Measurements from ENCODE around the gene FUT3.

The FUT3 gene

GRCh38 chr19:5826531-5827341 is 24.5 kb downstream of the FUT3 start:
- DNase-seq (ENCODE audit: low read depth) = peak; percentile 59
- no peak overlapping the region; the same call in 1 of the 2 replicates for H3K4me3 ChIP-seq (ENCODE audit: low read depth, low read length)
- TF ChIP-seq, protein P1, sequence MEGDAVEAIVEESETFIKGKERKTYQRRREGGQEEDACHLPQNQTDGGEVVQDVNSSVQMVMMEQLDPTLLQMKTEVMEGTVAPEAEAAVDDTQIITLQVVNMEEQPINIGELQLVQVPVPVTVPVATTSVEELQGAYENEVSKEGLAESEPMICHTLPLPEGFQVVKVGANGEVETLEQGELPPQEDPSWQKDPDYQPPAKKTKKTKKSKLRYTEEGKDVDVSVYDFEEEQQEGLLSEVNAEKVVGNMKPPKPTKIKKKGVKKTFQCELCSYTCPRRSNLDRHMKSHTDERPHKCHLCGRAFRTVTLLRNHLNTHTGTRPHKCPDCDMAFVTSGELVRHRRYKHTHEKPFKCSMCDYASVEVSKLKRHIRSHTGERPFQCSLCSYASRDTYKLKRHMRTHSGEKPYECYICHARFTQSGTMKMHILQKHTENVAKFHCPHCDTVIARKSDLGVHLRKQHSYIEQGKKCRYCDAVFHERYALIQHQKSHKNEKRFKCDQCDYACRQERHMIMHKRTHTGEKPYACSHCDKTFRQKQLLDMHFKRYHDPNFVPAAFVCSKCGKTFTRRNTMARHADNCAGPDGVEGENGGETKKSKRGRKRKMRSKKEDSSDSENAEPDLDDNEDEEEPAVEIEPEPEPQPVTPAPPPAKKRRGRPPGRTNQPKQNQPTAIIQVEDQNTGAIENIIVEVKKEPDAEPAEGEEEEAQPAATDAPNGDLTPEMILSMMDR (IDR thresholded peaks at IDR 0.05; ENCODE audit: insufficient read depth, low read depth, low read length, missing control alignments) = no peak

DNA sequence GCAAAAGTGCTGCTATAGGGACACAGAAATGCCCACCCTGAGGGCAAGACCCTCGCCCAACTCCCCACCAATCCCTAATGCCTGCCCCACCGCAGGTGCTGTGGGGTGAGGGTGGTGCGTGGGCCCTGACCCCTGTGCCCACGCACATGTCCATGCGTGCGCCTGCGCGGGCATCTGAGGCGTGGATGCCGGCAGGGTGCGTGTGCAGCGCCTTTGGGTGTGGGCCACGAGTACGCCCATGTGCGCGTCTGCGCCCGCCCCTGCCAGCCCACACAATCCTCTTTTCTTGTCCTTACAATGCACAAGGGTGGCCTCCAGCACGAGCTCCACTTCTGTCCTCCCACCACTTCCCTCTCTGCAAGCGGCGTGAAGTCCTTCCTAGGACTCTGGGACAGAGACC is 26.1 kb downstream of the FUT3 start:
- TF ChIP-seq, protein P1 (IDR thresholded peaks at IDR 0.05; ENCODE audit: insufficient read depth, low read depth, low read length, missing control alignments) = no peak
- no peak overlapping the region for H3K4me3 ChIP-seq (ENCODE audit: low read depth, low read length)
- DNase-seq (ENCODE audit: low read depth) = no peak

DNA sequence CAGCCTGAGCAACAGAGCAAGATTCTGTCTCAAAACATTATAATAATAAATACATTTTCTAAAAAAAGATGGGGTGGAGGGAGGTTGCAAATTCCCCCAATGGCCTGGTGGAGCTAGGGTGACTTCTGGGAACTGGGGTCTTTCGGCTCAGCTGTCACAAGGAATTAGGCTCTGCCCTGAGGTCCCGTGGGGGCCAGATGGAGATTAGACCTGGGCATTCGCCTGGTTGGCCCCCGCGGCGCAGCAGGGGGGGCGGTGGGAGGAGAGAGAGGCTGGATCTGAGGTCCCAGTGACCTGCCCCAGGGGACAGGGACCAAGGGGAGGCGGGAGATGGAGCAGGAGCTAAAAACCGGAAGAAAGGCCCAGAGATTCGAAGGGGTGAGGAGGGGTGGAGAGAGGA is 26.5 kb downstream of the FUT3 start:
- TF ChIP-seq, protein P1 (IDR thresholded peaks at IDR 0.05; ENCODE audit: insufficient read depth, low read depth, low read length, missing control alignments) = no peak
- no peak for DNase-seq (ENCODE audit: low read depth)

DNA sequence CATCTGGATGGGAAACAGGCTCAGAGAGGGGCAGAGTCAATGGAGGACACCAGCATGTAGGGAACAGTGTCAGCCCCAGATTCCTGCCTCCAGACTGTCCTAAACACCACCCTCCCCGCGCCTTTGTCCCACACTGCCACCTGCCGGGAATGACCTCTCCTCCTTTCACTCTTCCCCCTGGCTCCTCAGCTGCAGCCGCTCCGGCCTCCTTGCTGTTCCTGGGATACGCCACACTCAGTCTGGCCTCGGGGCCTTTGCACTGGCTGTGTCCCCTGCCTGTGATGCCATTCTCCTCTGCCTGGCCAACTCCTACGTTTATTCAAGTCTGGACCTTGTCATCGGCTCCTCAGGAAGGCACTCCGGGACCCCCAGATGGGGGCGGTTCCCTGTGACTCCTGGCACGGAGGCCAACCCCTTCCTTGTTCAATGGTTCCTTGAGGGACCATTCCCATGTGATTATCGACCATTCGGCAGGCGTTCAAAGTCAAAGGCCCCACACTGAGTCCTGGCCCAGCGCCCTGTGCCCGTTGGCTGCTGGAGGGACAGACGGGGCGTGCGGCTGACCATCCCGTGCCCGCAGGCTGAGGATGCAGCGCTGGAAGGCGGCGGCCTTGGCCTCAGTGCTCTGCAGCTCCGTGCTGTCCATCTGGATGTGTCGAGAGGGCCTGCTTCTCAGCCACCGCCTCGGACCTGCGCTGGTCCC is 27.5 kb downstream of the FUT3 start:
- no peak overlapping the region for H3K4me3 ChIP-seq (ENCODE audit: low read depth, low read length)
- no peak for DNase-seq (ENCODE audit: low read depth)
- TF ChIP-seq, protein P1 (IDR thresholded peaks at IDR 0.05; ENCODE audit: insufficient read depth, low read depth, low read length, missing control alignments) = peak; percentile 1

More for the DNA sequence above, 26.5 kb downstream of the FUT3 start:
- H3K4me3 ChIP-seq (ENCODE audit: low read depth, low read length) = no peak overlapping the region

- DNase-seq (ENCODE audit: low read depth) = no peak
- no peak overlapping the region for H3K4me3 ChIP-seq (ENCODE audit: low read depth, low read length)
- TF ChIP-seq, protein P1 (IDR thresholded peaks at IDR 0.05; ENCODE audit: insufficient read depth, low read depth, low read length, missing control alignments) = no peak
Observed at GRCh38 chr19:5822181-5822844, 28.9 kb downstream of the FUT3 start.

GRCh38 chr19:5821521-5822180 is 29.6 kb downstream of the FUT3 start:
- TF ChIP-seq, protein P1 (IDR thresholded peaks at IDR 0.05; ENCODE audit: insufficient read depth, low read depth, low read length, missing control alignments) = no peak
- no peak overlapping the region for H3K4me3 ChIP-seq (ENCODE audit: low read depth, low read length)
- no peak for DNase-seq (ENCODE audit: low read depth)
